HG02884 (cell line): ENCODE results near the gene ZNF569.
"Not testable (repeated sequence)": the region's sequence is repeated elsewhere in the genome, so short reads cannot be mapped to it uniquely, and the experiment has no call there.

Experiments
- ATAC-seq: cut with Tn5 transposase; IDR thresholded peaks from one replicate; pipeline ENCODE4 v1.9.1; 2021; ENCODE audit warnings: mild to moderate bottlenecking, moderate library complexity; ENCODE audit not compliant: unreplicated experiment

ZNF569 gene

DNA sequence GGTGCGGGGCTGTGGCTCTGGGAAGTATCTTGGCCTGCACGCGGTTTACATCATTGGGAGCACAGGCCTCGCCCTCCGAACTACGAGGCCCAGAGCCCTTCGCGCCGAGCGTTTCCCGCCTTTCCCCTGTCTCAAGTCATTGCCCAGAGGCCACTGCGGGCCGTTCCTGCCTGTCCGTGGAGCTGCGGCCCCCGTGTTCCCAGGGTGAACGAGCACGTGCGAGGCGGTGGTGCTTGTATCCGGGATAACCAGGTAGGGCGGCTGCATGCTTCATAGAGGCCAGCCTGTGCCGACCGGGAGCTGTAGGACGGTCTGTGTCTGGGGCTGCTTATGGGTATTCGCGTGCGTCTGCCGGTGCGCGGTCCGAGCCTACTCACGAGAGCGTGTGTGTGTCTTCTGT, 63.8 kb downstream of the ZNF569 start:
- ATAC-seq, result no peak

- no peak for ATAC-seq
These were observed 66.2 kb downstream of the ZNF569 start for GRCh38 chr19:37401078-37401477.

- ATAC-seq, result not testable (repeated sequence)
These were observed 75.8 kb downstream of the ZNF569 start for GRCh38 chr19:37391399-37391798.

DNA sequence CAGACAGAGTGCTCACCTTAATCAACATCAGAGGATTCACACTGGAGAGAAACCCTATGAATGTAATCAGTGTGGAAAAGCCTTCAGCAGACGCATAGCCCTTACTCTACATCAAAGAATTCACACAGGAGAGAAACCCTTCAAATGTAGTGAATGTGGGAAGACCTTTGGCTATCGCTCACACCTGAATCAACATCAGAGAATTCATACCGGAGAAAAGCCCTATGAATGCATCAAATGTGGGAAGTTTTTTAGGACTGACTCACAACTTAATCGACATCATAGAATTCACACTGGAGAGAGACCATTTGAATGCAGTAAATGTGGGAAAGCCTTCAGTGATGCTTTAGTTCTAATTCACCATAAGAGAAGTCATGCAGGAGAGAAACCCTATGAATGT, 78.0 kb downstream of the ZNF569 start:
- no peak for ATAC-seq

DNA sequence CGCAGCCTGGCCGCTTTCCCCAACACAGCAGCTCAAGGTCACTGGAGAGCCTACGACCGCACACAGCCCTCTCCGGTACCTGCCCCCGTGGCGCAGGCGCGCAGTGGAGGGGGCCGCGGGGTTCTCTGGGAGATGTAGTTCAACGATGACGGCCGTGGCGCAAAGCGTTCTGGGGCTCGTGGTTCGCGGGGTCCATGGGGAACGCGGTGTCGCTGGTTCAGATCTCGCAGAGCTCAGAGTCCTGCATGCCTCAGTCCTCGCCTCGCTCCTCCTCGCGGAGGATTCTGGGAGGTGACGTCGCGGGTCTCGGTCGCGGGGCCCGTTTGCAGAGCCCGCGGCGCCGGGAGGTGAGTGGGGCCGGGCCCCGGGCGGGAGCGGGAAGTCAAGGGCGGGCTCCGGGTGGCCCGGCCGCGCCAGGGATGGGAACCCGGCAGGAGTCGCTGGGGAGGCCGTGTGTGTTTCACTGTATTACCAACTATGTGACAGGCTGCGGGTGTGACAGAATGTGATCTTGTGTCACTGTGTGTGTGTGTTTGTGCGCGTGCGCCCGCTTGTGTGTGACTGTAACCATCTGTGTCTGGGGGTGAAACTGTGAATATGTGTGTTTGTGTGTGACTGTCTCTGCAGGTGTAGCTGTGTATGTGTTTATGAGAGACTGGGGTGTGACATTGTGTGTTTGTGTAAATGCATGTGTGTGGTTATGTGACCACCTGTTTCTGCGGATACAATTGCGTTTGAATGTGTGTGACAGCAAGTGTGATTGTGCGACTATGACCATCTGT, 96.2 kb downstream of the ZNF569 start, which contains the start of gene ZNF527:
ZNF527 (plus strand) TSS at position 220 of the 782 bp plus-strand sequence. CDS start 3,100 bp downstream, outside the sequence.
- peak; percentile 96 for ATAC-seq

GRCh38 chr19:37370386-37370879, 96.8 kb downstream of the ZNF569 start:
- ATAC-seq, result peak; percentile 28

DNA sequence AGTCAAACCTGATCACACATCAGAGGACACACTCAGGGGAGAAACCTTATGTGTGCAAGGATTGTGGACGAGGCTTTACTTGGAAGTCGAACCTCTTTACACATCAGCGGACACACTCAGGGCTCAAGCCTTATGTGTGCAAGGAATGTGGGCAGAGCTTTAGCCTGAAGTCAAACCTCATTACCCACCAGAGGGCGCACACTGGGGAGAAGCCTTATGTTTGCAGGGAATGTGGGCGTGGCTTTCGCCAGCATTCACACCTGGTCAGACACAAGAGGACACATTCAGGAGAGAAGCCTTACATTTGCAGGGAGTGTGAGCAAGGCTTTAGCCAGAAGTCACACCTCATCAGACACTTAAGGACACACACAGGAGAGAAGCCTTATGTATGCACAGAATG, 104.5 kb downstream of the ZNF569 start:
- ATAC-seq, result no peak

DNA sequence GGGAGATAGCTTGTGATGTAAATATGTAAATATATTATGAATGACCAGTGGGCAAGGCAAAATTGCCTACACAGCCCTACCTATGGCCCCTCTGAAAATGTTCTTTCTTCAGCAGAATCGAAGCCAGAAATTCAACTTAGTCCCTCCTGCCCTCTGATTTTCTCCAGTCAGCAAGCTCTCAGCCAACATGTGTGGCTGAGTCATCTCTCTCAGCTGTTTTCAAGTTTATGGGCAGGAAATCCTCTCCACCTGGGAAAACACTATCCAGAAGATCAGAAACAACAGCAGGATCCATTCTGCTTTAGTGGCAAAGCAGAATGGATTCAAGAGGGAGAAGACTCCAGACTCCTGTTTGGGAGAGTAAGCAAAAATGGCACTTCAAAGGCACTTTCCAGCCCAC, 105.2 kb downstream of the ZNF569 start:
- ATAC-seq, result no peak
